RPMI8226 (cell line): ENCODE measurements around the gene SSR1.
"Not testable (repeated sequence)": the region's sequence is repeated elsewhere in the genome, so short reads cannot be mapped to it uniquely, and the experiment has no call there.

ENCODE experiments used
- DNase-seq: peaks from one replicate; pipeline ENCODE4 v3.0.0-alpha.2; 2015

Gene SSR1

GRCh38 chr6:7316658-7317533, 3.9 kb upstream of the SSR1 start:
- no peak for DNase-seq

- DNase-seq = no peak
These were observed 3.0 kb upstream of the SSR1 start for GRCh38 chr6:7315948-7316365.

DNA sequence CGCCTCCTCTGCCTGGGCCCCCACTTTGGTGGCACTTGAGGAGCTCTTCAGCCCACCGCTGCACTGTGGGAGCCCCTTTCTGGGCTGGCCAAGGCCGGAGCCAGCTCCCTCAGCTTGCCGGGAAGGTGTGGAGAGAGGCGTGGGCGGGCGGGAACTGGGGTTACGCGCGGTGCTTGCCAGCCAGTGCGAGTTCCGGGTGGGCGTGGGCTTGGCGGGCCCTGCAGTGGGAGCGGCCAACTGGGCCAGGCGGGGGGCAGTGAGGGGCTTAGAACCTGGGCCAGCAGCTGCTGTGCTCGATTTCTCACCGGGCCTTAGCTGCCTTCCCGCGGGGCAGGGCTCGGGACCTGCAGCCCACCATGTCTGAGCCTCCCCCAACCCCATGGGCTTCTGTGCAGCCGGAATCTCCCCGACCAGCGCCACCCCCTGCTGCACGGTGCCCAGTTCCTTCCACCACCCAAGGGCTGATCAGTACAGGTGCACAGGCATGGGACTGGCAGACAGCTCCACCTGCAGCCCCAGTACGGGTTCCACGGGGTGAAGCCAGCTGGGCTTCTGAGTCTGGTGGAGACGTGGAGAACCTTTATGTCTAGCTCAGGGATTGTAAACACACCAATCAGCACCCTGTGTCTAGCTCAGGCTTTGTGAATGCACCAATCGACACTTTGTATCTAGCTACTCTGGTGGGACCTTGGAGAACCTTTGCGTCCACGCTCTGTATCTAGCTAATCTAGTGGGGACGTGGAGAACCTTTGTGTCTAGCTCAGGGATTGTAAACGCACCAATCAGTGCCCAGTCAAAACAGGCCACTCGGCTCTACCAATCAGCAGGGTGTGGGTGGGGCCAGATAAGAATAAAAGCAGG, 2.3 kb upstream of the SSR1 start:
- not testable (repeated sequence) for DNase-seq

GRCh38 chr6:7314414-7314813, 1.4 kb upstream of the SSR1 start:
- no peak for DNase-seq

DNA sequence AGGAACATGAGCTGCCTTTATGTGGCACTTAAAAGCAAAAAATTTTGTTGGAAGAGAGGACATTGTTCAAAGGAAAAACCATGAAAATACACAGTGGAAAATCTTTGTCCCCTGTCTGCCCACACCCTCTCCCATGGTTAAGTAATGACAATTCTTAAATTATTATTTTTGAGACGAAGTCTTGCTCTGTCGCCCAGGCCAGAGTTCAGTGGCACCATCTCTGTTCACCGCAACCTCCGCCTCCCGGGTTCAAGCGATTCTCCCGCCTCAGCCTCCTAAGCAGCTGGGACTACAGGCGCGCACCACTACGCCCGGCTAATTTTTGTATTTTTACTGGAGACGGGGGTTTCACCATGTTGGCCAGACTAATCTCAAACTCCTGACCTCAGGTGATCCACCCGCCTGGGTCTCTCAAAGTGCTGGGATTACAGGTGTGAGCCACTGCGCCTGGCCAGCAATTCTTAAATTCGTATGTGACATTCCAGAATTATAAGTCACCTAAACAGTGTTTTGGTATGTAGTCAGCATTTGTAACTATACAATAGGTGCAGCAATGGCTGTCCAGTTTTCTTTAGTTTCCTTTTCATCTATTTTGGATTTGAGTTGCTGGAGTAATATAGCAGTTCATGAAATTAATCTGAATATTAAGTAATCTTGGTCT, 636 bp upstream of the SSR1 start:
- no peak for DNase-seq

GRCh38 chr6:7311917-7312615, 933 bp downstream of the SSR1 start:
- peak; percentile 47 for DNase-seq

DNA sequence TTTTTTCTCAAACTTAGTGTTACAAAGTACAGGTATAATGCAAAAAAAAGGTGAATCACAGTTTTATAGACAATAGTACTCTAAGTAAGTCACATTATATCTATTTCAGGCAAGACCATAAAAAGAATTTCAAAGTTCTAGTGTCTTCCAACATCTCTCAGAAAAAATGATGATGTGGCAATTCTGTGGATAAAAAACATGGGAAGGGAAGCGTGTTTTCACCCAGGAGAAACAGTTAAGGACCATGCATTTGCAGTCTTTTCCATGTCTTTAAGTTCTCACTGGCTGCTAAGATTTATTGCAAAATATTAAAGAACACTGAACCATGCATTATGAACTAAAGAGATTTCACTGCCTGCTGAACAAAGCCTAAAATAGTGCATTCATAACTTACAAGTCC, 1.8 kb downstream of the SSR1 start:
- DNase-seq = no peak

DNA sequence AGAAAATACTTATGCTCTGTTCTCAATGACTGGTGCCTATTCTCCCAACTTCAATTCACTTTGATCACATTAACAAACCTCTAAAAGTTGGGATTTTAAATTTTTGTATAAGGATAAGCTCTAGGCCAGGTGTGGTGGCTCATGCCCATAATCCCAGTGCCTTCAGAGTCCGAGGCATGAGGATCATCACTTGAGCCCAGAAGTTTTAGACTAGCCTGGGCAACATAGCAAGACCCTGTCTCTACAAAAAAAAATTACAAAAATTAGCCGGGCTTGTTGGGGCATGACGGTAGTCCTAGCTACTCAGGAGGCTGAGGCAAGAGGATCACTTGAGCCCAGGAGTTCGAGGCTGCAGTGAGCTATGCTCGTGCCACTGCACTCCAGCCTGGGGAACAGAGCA, 3.9 kb downstream of the SSR1 start:
- no peak for DNase-seq

DNA sequence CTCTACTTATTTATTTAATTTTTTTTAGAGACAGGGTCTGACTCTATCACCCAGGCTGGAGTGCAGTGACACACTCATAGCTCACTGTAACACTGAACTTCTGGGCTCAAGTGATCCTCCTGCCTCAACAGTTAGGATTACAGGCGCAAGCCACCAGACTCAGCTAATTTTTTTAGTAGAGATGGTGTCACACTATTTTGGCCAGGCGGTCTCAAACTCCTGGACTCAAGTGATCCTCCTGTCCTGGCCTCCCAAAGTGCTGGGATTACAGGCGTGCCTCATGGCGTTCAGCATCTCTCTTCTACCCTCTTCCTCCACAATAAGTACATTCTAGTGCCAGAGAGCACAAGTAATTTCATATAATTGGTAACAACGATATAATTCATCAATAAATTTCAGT, 5.5 kb downstream of the SSR1 start:
- DNase-seq = no peak

- no peak for DNase-seq
These were observed 8.2 kb downstream of the SSR1 start for GRCh38 chr6:7304821-7305220.

GRCh38 chr6:7301702-7302101, 11.3 kb downstream of the SSR1 start:
- DNase-seq = no peak

DNA sequence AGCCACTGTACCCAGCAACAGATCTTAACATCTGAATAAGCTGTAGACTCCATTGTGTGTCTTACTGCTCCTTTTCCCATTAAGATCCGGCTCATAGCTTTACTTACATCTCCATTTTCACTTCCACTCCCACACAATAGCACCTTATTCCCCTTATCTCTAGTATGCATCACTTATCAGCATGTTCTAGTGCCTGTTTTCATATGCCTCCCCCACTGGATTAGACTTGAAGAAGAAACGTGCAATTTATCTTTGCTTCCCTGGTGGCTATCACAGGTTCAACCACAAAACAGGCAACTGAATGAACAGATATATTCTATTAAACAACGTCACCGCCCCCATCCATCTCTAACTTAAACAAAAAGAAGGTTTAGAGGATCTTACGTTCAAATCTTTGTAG, 12.1 kb downstream of the SSR1 start:
- no peak for DNase-seq

DNA sequence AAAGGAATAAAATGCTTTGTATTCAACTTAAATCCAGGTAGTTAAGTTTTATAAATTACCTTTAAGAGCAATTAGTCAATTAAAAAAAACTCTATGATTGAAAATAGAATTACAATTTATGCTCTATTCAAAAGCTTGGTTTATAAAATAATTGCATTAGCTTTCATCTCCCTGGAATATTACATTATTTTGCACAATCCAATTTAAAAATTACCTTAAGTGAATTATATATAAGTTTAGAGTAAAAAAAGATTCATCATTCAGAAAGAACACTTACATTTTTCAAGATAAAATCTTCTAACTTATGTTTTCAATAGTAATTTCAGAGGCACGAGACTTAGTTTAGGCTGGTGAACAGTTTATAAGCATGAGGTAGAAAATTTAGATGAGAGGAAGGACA, 14.9 kb downstream of the SSR1 start:
- no peak for DNase-seq

DNA sequence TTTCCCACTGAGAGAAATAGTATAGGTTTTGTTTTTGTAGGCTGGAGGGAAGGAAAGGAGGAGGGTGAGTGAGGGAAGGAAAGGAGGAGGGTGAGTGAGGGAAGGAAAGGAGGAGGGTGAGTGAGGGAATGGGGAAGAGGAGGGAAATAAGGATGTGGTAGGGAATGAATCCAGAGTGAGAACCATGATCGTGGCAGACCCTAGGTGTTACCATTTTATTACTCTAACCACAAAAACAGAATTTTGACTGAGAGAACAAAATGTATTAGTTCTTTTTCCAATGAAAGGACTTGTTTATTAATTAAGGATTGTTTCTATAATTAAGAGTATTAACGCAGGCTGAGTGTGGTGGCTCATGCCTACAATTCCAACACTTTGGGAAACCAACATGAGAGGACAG, 16.4 kb downstream of the SSR1 start:
- no peak for DNase-seq

DNA sequence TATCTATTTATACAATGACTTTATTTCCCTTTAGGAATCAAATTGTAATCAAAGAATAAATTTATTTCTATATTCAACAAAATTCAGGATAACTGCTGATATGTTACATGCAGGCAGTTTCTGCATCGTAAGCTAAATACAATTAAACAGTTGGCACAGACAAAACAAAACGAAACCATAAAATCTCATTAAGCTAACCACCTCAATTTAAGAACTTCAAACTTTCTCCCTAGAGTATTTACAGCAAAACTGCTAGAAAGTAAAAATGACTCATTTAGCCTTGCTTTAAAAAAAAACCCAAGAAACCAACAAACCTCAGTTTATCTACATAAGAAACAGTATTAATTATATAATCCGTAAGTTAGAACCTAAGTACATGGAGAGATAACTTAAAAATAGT, 17.1 kb downstream of the SSR1 start:
- no peak for DNase-seq

GRCh38 chr6:7292596-7293255, 20.3 kb downstream of the SSR1 start:
- DNase-seq = no peak

- no peak for DNase-seq
These were observed 22.9 kb downstream of the SSR1 start for GRCh38 chr6:7290079-7290478.

DNA sequence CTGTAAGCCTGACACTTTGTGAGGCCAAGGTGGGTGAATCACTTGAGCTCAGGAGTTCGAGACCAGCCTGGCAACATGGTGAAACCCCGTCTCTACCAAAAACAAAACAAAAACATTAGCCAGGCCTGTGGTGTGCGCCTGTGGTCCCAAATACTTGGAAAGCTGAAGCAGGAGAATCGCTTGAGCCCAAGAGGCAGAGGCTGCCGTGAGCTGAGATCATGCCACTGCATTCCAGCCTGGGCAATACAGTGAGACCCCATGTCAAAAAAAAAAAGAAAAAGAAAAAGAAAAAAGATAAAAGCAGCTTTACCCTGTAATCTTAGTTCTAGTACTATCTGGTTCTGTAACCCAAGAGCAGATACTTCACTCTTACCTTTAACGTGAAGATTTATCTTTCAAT, 27.6 kb downstream of the SSR1 start:
- no peak for DNase-seq

DNA sequence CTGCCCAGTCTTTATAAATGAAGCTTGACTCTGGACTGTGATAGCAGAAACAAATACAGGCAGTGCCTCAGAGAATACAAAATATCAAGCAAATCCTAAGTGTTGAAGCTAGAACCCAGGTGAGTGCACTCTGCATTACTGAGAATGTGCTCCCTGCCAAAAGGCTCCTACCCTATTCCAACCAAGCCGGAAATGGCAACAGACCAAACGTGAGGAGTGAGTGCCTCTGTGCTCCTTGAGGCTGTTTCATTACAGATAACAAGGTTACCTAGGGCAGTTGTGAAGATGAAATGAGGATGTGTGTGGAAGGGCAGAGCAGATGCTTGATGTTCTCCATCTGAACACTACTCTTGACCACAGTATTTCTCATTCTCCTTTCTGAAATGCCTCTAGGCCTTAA, 29.3 kb downstream of the SSR1 start:
- DNase-seq = no peak

- no peak for DNase-seq
These were observed 30.7 kb downstream of the SSR1 start for GRCh38 chr6:7282097-7282906.

GRCh38 chr6:7276199-7276524, 36.8 kb downstream of the SSR1 start:
- no peak for DNase-seq

DNA sequence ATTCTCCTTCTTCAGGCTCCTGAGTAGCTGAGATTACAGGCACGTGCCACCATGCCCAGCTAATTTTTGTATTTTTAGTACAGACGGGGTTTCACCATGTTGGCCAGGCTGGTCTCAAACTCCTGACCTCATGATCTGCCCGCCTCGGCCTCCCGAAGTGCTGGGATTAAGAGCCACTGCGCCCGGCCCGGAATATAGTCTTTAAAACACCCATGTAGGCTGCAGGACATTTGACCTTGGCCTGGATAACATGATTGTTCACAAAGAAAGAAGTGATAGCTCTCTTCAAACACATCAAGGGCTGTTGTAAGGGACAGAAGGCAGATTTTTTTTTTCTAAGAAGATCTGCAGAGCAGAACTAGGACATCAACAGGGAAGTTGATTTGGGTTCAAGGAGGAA, 38.5 kb downstream of the SSR1 start:
- DNase-seq = not testable (repeated sequence)
